ENCODE data around the gene KDM4C. TPM values are rescaled to one million over a fixed set of nuclear protein-coding genes. Genes with fewer than 3 reads are reported as not detected.

Gene KDM4C
- total RNA-seq, 2 donors from 2014 or later: 26.1 to 47.8 TPM

DNA sequence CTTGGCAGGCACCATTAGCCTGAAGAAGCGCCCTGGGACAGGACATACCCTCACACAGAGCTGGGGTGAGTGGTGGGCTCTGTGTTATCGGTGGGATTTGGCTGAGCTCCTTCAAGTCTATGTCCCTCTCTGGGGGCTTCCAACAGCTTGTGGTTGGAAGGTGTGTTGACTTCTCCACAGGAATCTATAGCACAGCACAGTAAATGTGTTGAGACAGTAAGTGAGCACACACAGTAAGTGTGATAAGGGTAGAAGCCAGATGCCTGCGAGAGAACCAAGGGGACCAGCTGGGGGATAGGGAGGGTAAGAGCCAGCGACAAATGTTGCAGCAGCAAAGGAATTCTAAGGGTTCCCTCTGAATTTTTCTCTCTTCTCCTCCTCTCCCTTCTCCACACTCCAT, 448.0 kb downstream of the KDM4C start:
- no peak overlapping the region for H3K4me3 ChIP-seq
- no peaks in the 10 kb centered on the region for H3K36me3 ChIP-seq
- TF ChIP-seq CTCF (IDR thresholded peaks at IDR 0.05): no peak
- no peak for DNase-seq (ENCODE audit: low spot score)
- H3K4me1 ChIP-seq (ENCODE audit: control insufficient read depth in 1 of 2, low read depth in 2 of 2): no peaks in the 10 kb centered on the region
- no peak overlapping the region for H3K27ac ChIP-seq
- ATAC-seq (ENCODE audit: insufficient number of reproducible peaks, low FRiP score, low read depth): no peak
- H3K9me3 ChIP-seq: no peaks in the 10 kb centered on the region
- H3K27me3 ChIP-seq (replicated peaks; ENCODE audit: insufficient read depth): no peaks in the 10 kb centered on the region

DNA sequence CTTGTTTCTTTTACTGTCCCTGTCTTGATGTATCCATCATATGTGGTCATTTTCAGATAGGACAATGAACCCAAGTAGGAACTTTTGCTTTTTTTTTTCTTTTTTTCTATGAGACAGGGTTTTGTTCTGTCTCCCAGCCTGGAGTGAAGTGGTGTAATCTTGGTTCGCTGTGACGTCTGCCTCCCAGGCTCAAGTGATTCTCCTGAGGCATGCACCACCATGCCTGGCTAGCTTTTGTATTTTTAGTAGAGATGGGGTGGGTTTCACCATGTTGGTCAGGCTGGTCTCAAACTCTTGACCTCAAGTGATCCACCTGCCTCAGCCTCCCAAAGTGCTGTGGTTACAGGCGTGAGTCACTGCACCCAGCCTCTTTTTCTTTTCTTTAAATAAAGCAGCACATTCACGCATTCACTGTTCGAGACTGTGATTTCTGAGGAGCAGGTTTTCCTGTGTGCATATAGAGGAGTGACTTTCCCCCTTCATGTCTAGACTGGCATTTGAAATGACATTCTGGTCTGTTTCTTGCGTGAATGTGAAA, 448.5 kb downstream of the KDM4C start:
- no peak for ATAC-seq (ENCODE audit: insufficient number of reproducible peaks, low FRiP score, low read depth)
- H3K27ac ChIP-seq: no peak overlapping the region
- no peaks in the 10 kb centered on the region for H3K36me3 ChIP-seq
- no peak for DNase-seq (ENCODE audit: low spot score)
- H3K4me1 ChIP-seq (ENCODE audit: control insufficient read depth in 1 of 2, low read depth in 2 of 2): no peaks in the 10 kb centered on the region
- no peaks in the 10 kb centered on the region for H3K27me3 ChIP-seq (replicated peaks; ENCODE audit: insufficient read depth)
- H3K9me3 ChIP-seq: no peaks in the 10 kb centered on the region
- no peak for TF ChIP-seq CTCF (IDR thresholded peaks at IDR 0.05)
- H3K4me3 ChIP-seq: no peak overlapping the region

DNA sequence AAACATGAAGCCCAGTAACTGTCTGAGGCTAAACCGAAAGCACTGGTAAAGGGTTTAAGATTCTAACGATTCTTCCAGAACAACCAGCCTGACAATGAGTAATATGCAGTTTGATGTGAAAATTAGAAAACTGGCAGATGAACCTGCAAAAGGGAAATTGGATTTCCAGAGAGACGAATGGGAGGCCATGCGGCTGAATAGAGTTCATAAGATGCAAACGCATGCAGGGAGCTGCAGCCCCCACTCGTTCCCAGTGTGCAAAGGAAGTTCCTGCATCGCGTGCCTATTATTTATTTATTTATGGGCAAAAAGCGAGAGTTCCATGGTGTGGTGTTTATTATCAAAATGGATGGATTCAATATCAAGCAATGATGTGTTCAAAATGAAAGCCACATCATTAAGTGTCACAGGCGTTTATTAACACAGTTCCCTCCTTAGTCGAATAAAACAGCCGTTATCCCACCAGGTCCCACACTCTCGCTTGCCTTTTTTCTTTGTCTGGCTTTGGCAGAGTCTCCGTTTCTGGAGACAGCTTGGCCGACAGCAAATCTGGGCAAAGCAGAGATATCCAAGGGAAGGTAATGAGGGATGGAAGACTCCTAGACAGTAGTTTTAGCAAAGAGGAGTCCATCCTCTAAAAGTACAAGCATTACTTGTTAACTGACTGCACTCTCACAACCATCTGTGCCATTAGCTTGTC, 451.4 kb downstream of the KDM4C start:
- Histone ChIP-seq H3K4me3 (no peak overlapping the region), H3K4me1 (ENCODE audit: control insufficient read depth in 1 of 2, low read depth in 2 of 2) (no peaks in the 10 kb centered on the region), H3K27me3 (replicated peaks; ENCODE audit: insufficient read depth) (no peaks in the 10 kb centered on the region), H3K36me3 (no peaks in the 10 kb centered on the region), H3K27ac (no peak overlapping the region), H3K9me3 (no peaks in the 10 kb centered on the region)
- DNase-seq (ENCODE audit: low spot score) (no peak), ATAC-seq (ENCODE audit: insufficient number of reproducible peaks, low FRiP score, low read depth) (no peak)
- TF ChIP-seq CTCF (IDR thresholded peaks at IDR 0.05): no peak

GRCh38 chr9:7209990-7210389, 452.2 kb downstream of the KDM4C start:
- no peaks in the 10 kb centered on the region for H3K36me3 ChIP-seq
- no peak for DNase-seq (ENCODE audit: low spot score)
- no peak for TF ChIP-seq CTCF (IDR thresholded peaks at IDR 0.05)
- H3K9me3 ChIP-seq: no peaks in the 10 kb centered on the region
- H3K27me3 ChIP-seq (replicated peaks; ENCODE audit: insufficient read depth): no peaks in the 10 kb centered on the region
- H3K4me1 ChIP-seq (ENCODE audit: control insufficient read depth in 1 of 2, low read depth in 2 of 2): no peaks in the 10 kb centered on the region
- no peak overlapping the region for H3K27ac ChIP-seq
- no peak for ATAC-seq (ENCODE audit: insufficient number of reproducible peaks, low FRiP score, low read depth)
- no peak overlapping the region for H3K4me3 ChIP-seq

DNA sequence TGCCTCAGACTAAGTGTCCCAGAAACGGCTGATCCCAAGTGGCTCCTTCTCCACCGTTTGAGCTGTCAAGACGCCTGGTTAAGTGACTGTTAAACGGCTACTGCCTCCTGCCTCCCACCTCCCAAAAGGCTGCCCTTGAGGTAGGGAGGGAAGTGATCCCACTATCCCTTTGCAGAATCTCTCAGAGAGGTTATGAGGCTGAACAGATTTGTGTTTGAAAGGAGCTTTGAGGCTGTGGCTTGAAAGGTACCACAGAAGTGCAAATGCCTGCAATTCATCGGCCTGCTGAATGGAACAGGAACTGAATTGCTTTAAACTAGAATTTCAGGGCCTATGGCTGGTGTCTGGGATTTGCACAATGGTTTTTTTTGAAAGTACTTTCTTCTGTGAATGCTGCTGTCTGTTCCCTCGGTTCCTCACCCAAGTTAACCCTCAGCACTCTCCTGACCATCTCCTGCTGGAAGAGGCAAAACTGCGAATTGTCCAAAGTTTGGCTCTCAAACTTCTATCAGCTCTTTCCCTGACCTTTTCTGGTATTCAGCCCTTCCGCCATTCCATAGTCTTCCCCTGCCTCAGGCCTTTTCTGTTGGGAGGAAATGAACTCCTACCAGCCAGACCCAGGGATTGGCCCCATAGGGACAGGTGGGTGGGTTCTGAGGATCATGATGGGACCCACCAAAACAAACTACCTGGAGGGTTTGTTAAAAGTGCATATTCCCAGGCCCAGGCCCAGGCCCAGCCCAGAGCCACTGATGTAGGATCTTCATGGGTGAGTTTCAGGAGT, 453.3 kb downstream of the KDM4C start:
- Histone ChIP-seq H3K4me3 (no peak overlapping the region), H3K4me1 (ENCODE audit: control insufficient read depth in 1 of 2, low read depth in 2 of 2) (no peaks in the 10 kb centered on the region), H3K9me3 (no peaks in the 10 kb centered on the region), H3K27me3 (replicated peaks; ENCODE audit: insufficient read depth) (no peaks in the 10 kb centered on the region), H3K27ac (no peak overlapping the region), H3K36me3 (no peaks in the 10 kb centered on the region)
- ATAC-seq (ENCODE audit: insufficient number of reproducible peaks, low FRiP score, low read depth): no peak
- no peak for TF ChIP-seq CTCF (IDR thresholded peaks at IDR 0.05)
- no peak for DNase-seq (ENCODE audit: low spot score)

Data from thoracic aorta (tissue), 2 donors.